ENCODE results near the gene LHFPL5.
A peak's percentile ranks its signal among the peaks of the same experiment; 100 is the strongest.

The LHFPL5 gene

GRCh38 chr6:35784200-35784599 is 21.0 kb upstream of the LHFPL5 start:
- H3K27me3 ChIP-seq (ENCODE audit: insufficient read depth, poor library complexity, severe bottlenecking): peaks cover 5% of the 10 kb centered on the region
- peaks cover 3% of the 10 kb centered on the region for H3K4me1 ChIP-seq (ENCODE audit: insufficient read depth, poor library complexity, severe bottlenecking)
- no peak for DNase-seq (ENCODE audit: low spot score)
- H3K4me3 ChIP-seq (ENCODE audit: severe bottlenecking): no peak overlapping the region
- no peak for ATAC-seq (ENCODE audit: low read depth)
- H3K9me3 ChIP-seq (ENCODE audit: severe bottlenecking): no peaks in the 10 kb centered on the region
- no peak for TF ChIP-seq CTCF (IDR thresholded peaks at IDR 0.05; ENCODE audit: poor library complexity, severe bottlenecking)
- no peaks in the 10 kb centered on the region for H3K36me3 ChIP-seq (ENCODE audit: low read depth)
- no peak overlapping the region for H3K27ac ChIP-seq (ENCODE audit: poor library complexity, severe bottlenecking)

- H3K9me3 ChIP-seq (ENCODE audit: severe bottlenecking): no peaks in the 10 kb centered on the region
- TF ChIP-seq CTCF (IDR thresholded peaks at IDR 0.05; ENCODE audit: poor library complexity, severe bottlenecking): no peak
- H3K27me3 ChIP-seq (ENCODE audit: insufficient read depth, poor library complexity, severe bottlenecking): peaks cover 5% of the 10 kb centered on the region
- DNase-seq (ENCODE audit: low spot score): no peak
- no peaks in the 10 kb centered on the region for H3K36me3 ChIP-seq (ENCODE audit: low read depth)
- no peak overlapping the region for H3K4me3 ChIP-seq (ENCODE audit: severe bottlenecking)
- peaks cover 3% of the 10 kb centered on the region for H3K4me1 ChIP-seq (ENCODE audit: insufficient read depth, poor library complexity, severe bottlenecking)
- no peak overlapping the region for H3K27ac ChIP-seq (ENCODE audit: poor library complexity, severe bottlenecking)
- no peak for ATAC-seq (ENCODE audit: low read depth)
These were observed 18.9 kb upstream of the LHFPL5 start for GRCh38 chr6:35786272-35786671.

- peaks cover 3% of the 10 kb centered on the region for H3K4me1 ChIP-seq (ENCODE audit: insufficient read depth, poor library complexity, severe bottlenecking)
- no peak overlapping the region for H3K4me3 ChIP-seq (ENCODE audit: severe bottlenecking)
- no peak for TF ChIP-seq CTCF (IDR thresholded peaks at IDR 0.05; ENCODE audit: poor library complexity, severe bottlenecking)
- peaks cover 5% of the 10 kb centered on the region for H3K27me3 ChIP-seq (ENCODE audit: insufficient read depth, poor library complexity, severe bottlenecking)
- H3K9me3 ChIP-seq (ENCODE audit: severe bottlenecking): no peaks in the 10 kb centered on the region
- no peaks in the 10 kb centered on the region for H3K36me3 ChIP-seq (ENCODE audit: low read depth)
- no peak for DNase-seq (ENCODE audit: low spot score)
- peak; percentile 57 for ATAC-seq (ENCODE audit: low read depth)
- H3K27ac ChIP-seq (ENCODE audit: poor library complexity, severe bottlenecking): no peak overlapping the region
These were observed 18.3 kb upstream of the LHFPL5 start for GRCh38 chr6:35786810-35787209.

DNA sequence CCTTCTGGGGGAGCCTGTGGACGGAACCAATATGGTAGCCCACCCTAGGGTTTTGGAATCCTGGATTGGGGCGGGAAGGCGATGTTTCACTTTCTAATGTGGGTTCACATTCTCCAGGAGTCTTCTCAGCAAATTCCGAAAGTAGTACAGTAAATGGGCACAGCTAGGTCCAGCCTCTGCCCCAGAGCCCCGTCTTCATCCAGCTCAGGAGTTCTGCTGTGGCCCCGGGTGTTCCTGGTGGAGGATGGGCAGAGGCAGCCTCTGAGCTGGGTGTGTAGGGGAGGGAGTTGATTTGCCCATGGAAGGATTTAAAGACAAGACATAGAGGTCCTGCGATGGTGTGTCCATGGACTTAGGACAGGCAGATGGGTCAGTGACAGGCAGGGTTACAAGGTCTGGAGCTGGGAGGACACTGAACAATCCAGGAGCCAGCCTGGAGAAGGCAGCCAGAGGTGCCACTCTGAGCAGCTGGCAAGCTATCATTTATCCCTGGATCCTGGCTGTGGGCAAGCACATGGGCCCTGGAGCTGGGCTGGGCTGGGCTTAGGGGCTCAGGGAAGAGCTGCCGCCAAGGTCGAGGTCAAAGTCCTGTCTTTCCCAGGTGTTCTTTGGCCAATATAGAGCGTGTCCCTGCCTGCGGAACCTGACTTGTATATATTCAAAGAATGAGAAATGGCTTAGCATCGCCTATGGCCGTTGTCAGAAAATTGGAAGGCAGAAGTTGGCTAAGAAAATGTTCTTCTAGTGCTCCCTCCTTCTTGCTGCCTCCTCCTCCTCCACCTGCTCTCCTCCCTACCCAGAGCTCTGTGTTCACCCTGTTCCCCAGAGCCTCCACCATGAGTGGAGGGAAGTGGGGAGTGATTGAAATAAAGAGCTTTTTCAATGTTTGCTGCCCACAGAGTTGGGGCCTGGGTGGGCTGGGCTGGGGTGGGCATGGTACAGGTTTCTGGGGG is 17.6 kb upstream of the LHFPL5 start:
- H3K27me3 ChIP-seq (ENCODE audit: insufficient read depth, poor library complexity, severe bottlenecking): peaks cover 5% of the 10 kb centered on the region
- no peaks in the 10 kb centered on the region for H3K9me3 ChIP-seq (ENCODE audit: severe bottlenecking)
- no peak for TF ChIP-seq CTCF (IDR thresholded peaks at IDR 0.05; ENCODE audit: poor library complexity, severe bottlenecking)
- H3K27ac ChIP-seq (ENCODE audit: poor library complexity, severe bottlenecking): no peak overlapping the region
- H3K4me3 ChIP-seq (ENCODE audit: severe bottlenecking): no peak overlapping the region
- DNase-seq (ENCODE audit: low spot score) (no peak), ATAC-seq (ENCODE audit: low read depth) (peak; percentile 13; the same call in 2 of the 3 replicates)
- no peaks in the 10 kb centered on the region for H3K36me3 ChIP-seq (ENCODE audit: low read depth)
- no peaks in the 10 kb centered on the region for H3K4me1 ChIP-seq (ENCODE audit: insufficient read depth, poor library complexity, severe bottlenecking)
